Measurements from ENCODE around the gene MDM1. TPM values are rescaled to one million over a fixed set of nuclear protein-coding genes. Genes with fewer than 3 reads are reported as not detected.

Gene MDM1
- total and polyA plus RNA-seq, 2 experiments from 2014 or later, result 13.6 to 18.9 TPM

DNA sequence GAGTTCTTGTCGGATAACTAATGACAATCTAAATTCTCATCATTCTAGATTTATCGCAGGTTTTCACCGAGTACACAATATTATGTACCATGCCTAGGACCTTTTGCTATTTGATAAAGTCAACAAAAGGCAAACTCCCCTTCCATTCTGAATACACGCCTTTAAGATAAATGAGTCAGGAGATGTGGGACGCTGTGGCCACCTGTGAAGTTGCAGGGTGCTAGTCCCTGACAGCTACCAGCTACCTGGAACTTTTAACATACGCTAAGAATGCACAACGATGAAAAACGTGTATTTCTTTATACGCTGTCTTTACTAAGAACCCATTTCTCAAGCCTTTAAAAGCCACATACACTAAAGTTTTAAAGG, 678 bp downstream of the MDM1 start (continued):
- TF ChIP-seq, protein P1, sequence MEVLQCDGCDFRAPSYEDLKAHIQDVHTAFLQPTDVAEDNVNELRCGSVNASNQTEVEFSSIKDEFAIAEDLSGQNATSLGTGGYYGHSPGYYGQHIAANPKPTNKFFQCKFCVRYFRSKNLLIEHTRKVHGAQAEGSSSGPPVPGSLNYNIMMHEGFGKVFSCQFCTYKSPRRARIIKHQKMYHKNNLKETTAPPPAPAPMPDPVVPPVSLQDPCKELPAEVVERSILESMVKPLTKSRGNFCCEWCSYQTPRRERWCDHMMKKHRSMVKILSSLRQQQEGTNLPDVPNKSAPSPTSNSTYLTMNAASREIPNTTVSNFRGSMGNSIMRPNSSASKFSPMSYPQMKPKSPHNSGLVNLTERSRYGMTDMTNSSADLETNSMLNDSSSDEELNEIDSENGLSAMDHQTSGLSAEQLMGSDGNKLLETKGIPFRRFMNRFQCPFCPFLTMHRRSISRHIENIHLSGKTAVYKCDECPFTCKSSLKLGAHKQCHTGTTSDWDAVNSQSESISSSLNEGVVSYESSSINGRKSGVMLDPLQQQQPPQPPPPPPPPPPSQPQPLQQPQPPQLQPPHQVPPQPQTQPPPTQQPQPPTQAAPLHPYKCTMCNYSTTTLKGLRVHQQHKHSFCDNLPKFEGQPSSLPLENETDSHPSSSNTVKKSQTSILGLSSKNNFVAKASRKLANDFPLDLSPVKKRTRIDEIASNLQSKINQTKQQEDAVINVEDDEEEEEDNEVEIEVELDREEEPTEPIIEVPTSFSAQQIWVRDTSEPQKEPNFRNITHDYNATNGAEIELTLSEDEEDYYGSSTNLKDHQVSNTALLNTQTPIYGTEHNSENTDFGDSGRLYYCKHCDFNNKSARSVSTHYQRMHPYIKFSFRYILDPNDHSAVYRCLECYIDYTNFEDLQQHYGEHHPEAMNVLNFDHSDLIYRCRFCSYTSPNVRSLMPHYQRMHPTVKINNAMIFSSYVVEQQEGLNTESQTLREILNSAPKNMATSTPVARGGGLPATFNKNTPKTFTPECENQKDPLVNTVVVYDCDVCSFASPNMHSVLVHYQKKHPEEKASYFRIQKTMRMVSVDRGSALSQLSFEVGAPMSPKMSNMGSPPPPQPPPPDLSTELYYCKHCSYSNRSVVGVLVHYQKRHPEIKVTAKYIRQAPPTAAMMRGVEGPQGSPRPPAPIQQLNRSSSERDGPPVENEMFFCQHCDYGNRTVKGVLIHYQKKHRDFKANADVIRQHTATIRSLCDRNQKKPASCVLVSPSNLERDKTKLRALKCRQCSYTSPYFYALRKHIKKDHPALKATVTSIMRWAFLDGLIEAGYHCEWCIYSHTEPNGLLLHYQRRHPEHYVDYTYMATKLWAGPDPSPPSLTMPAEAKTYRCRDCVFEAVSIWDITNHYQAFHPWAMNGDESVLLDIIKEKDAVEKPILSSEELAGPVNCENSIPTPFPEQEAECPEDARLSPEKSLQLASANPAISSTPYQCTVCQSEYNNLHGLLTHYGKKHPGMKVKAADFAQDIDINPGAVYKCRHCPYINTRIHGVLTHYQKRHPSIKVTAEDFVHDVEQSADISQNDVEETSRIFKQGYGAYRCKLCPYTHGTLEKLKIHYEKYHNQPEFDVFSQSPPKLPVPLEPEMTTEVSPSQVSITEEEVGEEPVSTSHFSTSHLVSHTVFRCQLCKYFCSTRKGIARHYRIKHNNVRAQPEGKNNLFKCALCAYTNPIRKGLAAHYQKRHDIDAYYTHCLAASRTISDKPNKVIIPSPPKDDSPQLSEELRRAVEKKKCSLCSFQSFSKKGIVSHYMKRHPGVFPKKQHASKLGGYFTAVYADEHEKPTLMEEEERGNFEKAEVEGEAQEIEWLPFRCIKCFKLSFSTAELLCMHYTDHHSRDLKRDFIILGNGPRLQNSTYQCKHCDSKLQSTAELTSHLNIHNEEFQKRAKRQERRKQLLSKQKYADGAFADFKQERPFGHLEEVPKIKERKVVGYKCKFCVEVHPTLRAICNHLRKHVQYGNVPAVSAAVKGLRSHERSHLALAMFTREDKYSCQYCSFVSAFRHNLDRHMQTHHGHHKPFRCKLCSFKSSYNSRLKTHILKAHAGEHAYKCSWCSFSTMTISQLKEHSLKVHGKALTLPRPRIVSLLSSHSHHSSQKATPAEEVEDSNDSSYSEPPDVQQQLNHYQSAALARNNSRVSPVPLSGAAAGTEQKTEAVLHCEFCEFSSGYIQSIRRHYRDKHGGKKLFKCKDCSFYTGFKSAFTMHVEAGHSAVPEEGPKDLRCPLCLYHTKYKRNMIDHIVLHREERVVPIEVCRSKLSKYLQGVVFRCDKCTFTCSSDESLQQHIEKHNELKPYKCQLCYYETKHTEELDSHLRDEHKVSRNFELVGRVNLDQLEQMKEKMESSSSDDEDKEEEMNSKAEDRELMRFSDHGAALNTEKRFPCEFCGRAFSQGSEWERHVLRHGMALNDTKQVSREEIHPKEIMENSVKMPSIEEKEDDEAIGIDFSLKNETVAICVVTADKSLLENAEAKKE (CRISPR knock-in tag; IDR thresholded peaks at IDR 0.05), result no peak
- no peak for TF ChIP-seq EZH2 (IDR thresholded peaks at IDR 0.05; ENCODE audit: low read depth, unreplicated experiment)
- no peak for TF ChIP-seq POLR2AphosphoS5 (IDR thresholded peaks at IDR 0.05; ENCODE audit: low read depth)
- TF ChIP-seq, protein P2, sequence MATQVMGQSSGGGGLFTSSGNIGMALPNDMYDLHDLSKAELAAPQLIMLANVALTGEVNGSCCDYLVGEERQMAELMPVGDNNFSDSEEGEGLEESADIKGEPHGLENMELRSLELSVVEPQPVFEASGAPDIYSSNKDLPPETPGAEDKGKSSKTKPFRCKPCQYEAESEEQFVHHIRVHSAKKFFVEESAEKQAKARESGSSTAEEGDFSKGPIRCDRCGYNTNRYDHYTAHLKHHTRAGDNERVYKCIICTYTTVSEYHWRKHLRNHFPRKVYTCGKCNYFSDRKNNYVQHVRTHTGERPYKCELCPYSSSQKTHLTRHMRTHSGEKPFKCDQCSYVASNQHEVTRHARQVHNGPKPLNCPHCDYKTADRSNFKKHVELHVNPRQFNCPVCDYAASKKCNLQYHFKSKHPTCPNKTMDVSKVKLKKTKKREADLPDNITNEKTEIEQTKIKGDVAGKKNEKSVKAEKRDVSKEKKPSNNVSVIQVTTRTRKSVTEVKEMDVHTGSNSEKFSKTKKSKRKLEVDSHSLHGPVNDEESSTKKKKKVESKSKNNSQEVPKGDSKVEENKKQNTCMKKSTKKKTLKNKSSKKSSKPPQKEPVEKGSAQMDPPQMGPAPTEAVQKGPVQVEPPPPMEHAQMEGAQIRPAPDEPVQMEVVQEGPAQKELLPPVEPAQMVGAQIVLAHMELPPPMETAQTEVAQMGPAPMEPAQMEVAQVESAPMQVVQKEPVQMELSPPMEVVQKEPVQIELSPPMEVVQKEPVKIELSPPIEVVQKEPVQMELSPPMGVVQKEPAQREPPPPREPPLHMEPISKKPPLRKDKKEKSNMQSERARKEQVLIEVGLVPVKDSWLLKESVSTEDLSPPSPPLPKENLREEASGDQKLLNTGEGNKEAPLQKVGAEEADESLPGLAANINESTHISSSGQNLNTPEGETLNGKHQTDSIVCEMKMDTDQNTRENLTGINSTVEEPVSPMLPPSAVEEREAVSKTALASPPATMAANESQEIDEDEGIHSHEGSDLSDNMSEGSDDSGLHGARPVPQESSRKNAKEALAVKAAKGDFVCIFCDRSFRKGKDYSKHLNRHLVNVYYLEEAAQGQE (IDR thresholded peaks at IDR 0.05; ENCODE audit: unreplicated experiment), result no peak
- TF ChIP-seq, protein P3, sequence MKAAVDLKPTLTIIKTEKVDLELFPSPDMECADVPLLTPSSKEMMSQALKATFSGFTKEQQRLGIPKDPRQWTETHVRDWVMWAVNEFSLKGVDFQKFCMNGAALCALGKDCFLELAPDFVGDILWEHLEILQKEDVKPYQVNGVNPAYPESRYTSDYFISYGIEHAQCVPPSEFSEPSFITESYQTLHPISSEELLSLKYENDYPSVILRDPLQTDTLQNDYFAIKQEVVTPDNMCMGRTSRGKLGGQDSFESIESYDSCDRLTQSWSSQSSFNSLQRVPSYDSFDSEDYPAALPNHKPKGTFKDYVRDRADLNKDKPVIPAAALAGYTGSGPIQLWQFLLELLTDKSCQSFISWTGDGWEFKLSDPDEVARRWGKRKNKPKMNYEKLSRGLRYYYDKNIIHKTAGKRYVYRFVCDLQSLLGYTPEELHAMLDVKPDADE (IDR thresholded peaks at IDR 0.05), result no peak
- TF ChIP-seq CREB1 (CRISPR knock-in tag; IDR thresholded peaks at IDR 0.05; ENCODE audit: low read depth), result no peak
- TF ChIP-seq STAT1 (IDR thresholded peaks at IDR 0.05; ENCODE audit: unreplicated experiment), result no peak
- TF ChIP-seq EZH2phosphoT487 (IDR thresholded peaks at IDR 0.05; ENCODE audit: unreplicated experiment), result no peak
- no peak for TF ChIP-seq JUNB (IDR thresholded peaks at IDR 0.05; ENCODE audit: unreplicated experiment)
- TF ChIP-seq ZNF331 (CRISPR knock-in tag; IDR thresholded peaks at IDR 0.05; ENCODE audit: low read depth), result no peak
- TF ChIP-seq ZNF114 (CRISPR knock-in tag; IDR thresholded peaks at IDR 0.05), result no peak

Data from GM23338 (cell line).